Right lobe of liver (tissue), 4 donors: ENCODE results near the gene NKAIN4.

ENCODE experiments used
- CTCF ChIP-seq, 4 donors: fragments of 200-600 bp in 3 of 4; fragments of 450-650 bp in 1 of 4; IDR thresholded peaks; one replicate each; pipeline versions ENCODE4 v1.5.1 to v1.8.0; 2016 to 2022; ENCODE audit warnings: antibody characterized with exemption in 4 of 4, mild to moderate bottlenecking in 2 of 4
- POLR2A ChIP-seq: fragments of 450-650 bp; IDR thresholded peaks from one replicate; pipeline ENCODE4 v1.6.1; 2017; ENCODE audit warnings: antibody characterized with exemption, mild to moderate bottlenecking
- donor health status: DM: no; HTN: no; CAD: no.
- donor health status: DM: no; HTN: no; CAD: no.
- donor health status: DM: no; HTN: yes; CAD: no.

- TF ChIP-seq CTCF (IDR thresholded peaks at IDR 0.05) (no peak), POLR2A (no peak)
Measured at GRCh38 chr20:63241272-63241671, 13.0 kb downstream of the NKAIN4 start.
